Measurements from ENCODE around the gene SFN. TPM values are rescaled to one million over a fixed set of nuclear protein-coding genes. Genes with fewer than 3 reads are reported as not detected.

Gene SFN
- 0.74 and 1.2 TPM in 2 replicates for total RNA-seq

GRCh38 chr1:26862781-26863684, at the start of gene SFN:
Gene SFN, plus strand, starts transcription at chr1:26863149. Its CDS starts 64 bp downstream, at chr1:26863213.

DNA sequence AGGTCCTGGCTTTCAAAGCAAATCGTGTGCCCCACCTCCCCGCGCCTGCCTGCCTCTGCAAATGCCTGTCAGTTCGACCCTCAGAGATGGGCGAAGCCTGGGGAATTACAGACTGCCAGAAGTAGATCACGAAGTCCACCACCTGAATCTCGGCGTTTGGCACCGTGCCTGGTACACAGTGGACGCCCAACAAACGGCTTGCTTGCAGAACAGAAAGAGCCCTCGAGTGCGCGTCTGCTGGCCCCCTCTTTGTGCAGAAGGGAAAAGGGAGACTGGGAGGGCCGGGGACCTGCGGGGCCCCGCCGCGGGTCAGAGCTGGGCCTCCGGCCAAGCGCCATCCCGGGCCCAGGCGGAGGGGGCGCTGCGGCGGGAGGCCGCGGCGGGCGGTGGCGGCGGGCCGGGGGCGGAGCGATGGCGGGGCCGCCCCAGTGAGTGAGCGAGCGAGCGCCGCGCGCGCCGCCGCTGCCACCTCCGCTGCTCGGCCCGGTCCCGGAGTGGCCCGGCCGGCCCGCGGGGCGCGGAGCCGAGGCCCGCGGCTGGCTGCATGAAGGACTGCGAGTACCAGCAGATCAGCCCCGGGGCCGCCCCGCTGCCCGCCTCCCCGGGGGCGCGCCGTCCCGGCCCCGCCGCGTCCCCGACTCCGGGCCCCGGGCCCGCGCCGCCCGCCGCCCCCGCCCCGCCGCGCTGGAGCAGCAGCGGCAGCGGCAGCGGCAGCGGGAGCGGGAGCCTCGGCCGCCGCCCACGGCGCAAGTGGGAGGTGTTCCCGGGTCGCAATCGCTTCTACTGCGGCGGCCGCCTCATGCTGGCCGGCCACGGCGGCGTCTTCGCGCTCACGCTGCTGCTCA, 36.5 kb upstream of the SFN start, which contains the start of gene ZDHHC18:
Gene ZDHHC18, plus strand, starts transcription at position 428 of the 845 bp plus-strand sequence. Its CDS starts 117 bp downstream, at position 545.

DNA sequence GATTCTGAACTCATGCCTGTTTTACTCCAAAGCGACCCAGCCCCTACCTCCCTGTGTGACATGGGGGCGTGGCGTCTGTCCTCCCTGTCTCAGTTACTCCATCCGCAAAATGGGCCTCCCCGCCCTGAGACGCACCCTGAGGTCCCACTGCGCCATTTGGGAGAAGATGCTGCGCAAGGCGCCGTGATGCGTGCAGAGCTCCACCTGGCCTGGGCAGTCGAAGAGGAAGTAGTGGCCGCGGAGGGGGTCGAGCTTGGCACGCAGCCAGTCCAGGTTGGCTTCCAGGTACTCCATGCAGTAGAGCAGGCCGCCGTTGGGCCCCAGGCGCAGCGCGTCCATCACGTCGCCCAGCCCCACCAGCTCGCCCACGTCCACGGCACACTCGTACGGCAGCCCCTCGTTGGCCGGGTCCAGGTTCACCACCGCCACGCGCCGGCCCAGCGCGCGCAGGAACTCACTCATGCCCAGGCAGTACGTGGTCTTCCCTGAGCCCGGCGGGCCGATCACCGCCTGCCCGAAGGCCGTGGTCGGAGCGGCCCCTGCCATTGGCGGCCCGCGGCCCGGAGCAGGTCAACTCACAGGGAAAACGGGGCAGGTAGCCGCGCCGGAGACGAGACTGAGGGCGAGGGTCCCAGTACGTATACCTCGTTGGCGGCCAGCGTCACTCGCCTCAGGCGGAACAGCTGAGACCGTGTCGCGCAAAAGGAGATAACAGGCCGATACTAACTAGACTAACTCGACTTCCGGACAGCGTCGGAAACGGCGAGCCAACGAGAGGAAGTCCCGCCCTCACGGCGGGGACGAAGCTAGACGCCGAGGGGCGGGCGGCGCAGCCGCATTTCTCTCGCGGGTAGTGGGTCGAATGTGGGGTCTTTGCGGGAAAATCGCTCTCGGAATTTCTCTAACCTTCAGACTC, 26.9 kb downstream of the SFN start, which contains the start of gene GPN2:
Gene GPN2, minus strand, starts transcription at position 733 of the 916 bp plus-strand sequence. Its CDS starts 187 bp downstream, at position 546.

GRCh38 chr1:26900001-26900814, 37.3 kb downstream of the SFN start, which contains the start of gene GPATCH3:
Gene GPATCH3, minus strand, starts transcription at chr1:26900467. Its CDS starts 25 bp downstream, at chr1:26900442.

Other genes with a start within 250 kb of the SFN start
- 20.2 and 23.6 TPM in 2 replicates for gene ARID1A, start 167.1 kb upstream of the SFN start, total RNA-seq
- 18.0 and 18.2 TPM in 2 replicates for gene PIGV, start 75.2 kb upstream of the SFN start, total RNA-seq
- gene ZDHHC18, start 36.5 kb upstream of the SFN start, total RNA-seq: 14.9 and 15.3 TPM in 2 replicates
- 8.7 and 10.4 TPM in 2 replicates for gene GPN2, start 27.1 kb downstream of the SFN start, total RNA-seq
- 7.4 and 11.7 TPM in 2 replicates for gene GPATCH3, start 37.3 kb downstream of the SFN start, total RNA-seq
- gene NR0B2, start 50.8 kb downstream of the SFN start, total RNA-seq: not detected in 2 replicates
- gene NUDC, start 58.6 kb downstream of the SFN start, total RNA-seq: 89.9 and 95.8 TPM in 2 replicates
- gene KDF1, start 97.3 kb downstream of the SFN start, total RNA-seq: 0.67 and 1.3 TPM in 2 replicates
- gene TRNP1, start 130.5 kb downstream of the SFN start, total RNA-seq: 215 and 217 TPM in 2 replicates
- gene TENT5B, start 149.7 kb downstream of the SFN start, total RNA-seq: 19.8 TPM in 2 replicates

All from bronchus fibroblast of lung (primary cell).